ENCODE measurements around the gene SLC39A3. TPM values are rescaled to one million over a fixed set of nuclear protein-coding genes. Genes with fewer than 3 reads are reported as not detected.

SLC39A3 gene
- total RNA-seq, 4 donors from 2014 or later: 21.7 to 52.2 (median 31.4) TPM

DNA sequence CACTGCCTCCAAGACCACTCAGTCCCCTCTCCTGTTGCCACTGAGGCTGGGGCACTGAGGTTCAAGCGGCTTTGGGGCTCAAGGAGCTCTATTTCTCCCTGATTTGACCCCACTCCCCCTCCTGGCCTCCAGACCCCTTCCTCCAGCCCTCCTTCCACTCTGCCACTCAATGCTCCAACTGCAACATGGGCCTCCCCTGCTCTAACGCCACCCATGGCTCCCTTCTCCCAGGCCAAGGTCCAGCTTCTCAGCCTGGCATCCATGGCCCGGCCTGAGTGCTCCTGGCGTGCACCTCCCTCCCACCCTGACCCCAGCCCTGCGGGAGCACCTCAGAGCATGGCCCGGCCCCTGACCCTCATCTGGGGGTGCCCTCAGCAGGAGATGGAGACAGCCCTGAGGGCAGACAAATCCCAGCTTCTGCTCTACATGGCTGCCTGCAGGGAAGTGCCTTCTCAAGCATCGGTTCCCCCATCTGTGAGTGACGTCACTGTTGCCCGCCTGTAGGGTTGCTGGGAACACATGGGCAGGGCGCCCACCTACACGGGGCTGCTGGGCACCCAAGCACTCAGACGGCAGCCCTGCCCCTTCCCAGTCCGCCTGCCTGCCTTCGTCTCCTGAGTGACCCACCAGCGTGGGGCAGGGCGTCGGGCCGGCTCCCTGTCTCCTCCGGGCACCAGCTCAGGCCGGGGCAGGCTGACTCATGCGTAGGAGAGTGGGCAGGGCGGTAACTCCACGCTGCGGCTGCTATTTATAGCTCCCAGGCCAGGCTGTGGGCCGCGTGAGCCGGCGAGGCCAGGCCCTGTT, 17.1 kb downstream of the SLC39A3 start:
- peaks cover 6 to 21% of the 10 kb centered on the region in 2 donors for H3K4me1 ChIP-seq

GRCh38 chr19:2721570-2722540, 18.0 kb downstream of the SLC39A3 start:
- Histone ChIP-seq H3K4me3 (replicated peaks in 1 of 3) (peak overlapping the region in 1 of 3 donors; percentile 12), H3K4me1 (peaks cover 6 to 21% of the 10 kb centered on the region in 2 donors), H3K36me3 (no peaks in the 10 kb centered on the region), H3K27ac (no peak overlapping the region), H3K9me3 (no peaks in the 10 kb centered on the region), H3K27me3 (peaks cover 9% of the 10 kb centered on the region)
- intact Hi-C loops (cut with DNase I): no loop called here
- 18 to 43% methylated on average over 26 to 27 of the region's 39 CpGs for WGBS, 2 donors
- TF ChIP-seq POLR2A (IDR thresholded peaks at IDR 0.05): no peak
- TF ChIP-seq, protein P1, sequence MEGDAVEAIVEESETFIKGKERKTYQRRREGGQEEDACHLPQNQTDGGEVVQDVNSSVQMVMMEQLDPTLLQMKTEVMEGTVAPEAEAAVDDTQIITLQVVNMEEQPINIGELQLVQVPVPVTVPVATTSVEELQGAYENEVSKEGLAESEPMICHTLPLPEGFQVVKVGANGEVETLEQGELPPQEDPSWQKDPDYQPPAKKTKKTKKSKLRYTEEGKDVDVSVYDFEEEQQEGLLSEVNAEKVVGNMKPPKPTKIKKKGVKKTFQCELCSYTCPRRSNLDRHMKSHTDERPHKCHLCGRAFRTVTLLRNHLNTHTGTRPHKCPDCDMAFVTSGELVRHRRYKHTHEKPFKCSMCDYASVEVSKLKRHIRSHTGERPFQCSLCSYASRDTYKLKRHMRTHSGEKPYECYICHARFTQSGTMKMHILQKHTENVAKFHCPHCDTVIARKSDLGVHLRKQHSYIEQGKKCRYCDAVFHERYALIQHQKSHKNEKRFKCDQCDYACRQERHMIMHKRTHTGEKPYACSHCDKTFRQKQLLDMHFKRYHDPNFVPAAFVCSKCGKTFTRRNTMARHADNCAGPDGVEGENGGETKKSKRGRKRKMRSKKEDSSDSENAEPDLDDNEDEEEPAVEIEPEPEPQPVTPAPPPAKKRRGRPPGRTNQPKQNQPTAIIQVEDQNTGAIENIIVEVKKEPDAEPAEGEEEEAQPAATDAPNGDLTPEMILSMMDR (IDR thresholded peaks at IDR 0.05): no peak
- no peak for DNase-seq

More for the DNA sequence above, 17.1 kb downstream of the SLC39A3 start:
- no peak overlapping the region for H3K4me3 ChIP-seq (replicated peaks in 1 of 3)
- intact Hi-C loops (cut with DNase I): no loop called here
- WGBS, 2 donors: 83 to 85% methylated on average over 8 of the region's 28 CpGs
- H3K27ac ChIP-seq: no peak overlapping the region
- peak; percentile 20 to 30 for DNase-seq
- TF ChIP-seq, protein P1 (IDR thresholded peaks at IDR 0.05): no peak
- no peak for TF ChIP-seq POLR2A (IDR thresholded peaks at IDR 0.05)
- no peaks in the 10 kb centered on the region for H3K9me3 ChIP-seq
- no peaks in the 10 kb centered on the region for H3K36me3 ChIP-seq
- H3K27me3 ChIP-seq: peaks cover 9% of the 10 kb centered on the region

- intact Hi-C loops (cut with DNase I): no loop called here
- no peak for DNase-seq
- 3 to 4% methylated on average over 6 to 9 of the region's 100 CpGs for WGBS, 2 donors
- Histone ChIP-seq H3K27me3 (peaks cover 9% of the 10 kb centered on the region), H3K36me3 (no peaks in the 10 kb centered on the region), H3K4me1 (peaks cover 6 to 21% of the 10 kb centered on the region in 2 donors), H3K9me3 (no peaks in the 10 kb centered on the region), H3K4me3 (replicated peaks in 1 of 3) (peak within 1 kb of the TSS in 1 of 3 donors; percentile 12), H3K27ac (no peak within 1 kb of the TSS)
- TF ChIP-seq, protein P1 (IDR thresholded peaks at IDR 0.05): no peak
- TF ChIP-seq POLR2A (IDR thresholded peaks at IDR 0.05): no peak
These were observed 18.8 kb downstream of the SLC39A3 start, which contains the start of gene DIRAS1 for GRCh38 chr19:2720777-2721569. TSS of gene DIRAS1 (minus strand) at chr19:2721372. CDS start at chr19:2717806, 3,566 bp downstream.

DNA sequence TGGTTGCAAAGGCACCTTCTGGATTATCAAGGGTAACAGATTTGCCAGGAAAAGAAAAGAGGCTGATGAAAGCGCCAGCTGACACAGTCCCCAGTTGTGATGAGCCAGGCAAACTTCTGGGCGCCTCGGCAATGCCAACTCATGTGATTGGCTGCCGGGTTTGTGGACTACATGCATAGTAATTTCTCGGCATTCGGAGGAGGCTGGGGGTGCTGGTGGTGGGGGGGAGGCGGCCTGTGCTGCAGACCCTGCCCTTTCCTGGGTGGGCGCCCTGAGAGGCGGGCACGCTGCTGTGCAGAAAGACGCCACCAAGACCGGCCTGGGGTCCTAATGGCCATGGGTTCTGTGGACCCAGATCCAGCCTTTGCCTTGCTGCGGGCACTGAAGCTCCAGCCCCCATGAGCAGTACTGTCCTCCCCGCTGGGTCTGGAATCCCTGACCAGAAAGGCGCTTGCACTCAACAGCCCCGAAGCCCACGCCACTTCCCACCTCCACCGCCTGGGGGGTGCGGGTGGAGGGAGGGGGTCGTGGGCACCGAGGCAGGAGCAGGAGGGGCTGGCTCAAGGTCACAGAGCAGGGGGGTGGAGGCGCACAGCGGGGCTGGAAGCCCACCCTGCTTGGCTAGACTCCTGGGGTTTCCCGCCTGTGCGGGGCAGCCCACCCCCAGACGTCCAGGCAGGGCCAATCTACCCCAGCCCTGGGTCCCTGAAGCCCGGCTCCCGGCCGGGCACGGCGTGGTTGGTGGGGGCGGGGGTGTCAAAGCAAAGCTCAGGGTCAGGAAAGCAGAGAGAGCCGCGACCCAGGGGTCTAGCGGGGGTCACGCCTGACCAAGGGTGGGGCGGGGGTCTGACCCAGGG, 19.7 kb downstream of the SLC39A3 start:
- H3K9me3 ChIP-seq: no peaks in the 10 kb centered on the region
- H3K4me1 ChIP-seq: peaks cover 6 to 21% of the 10 kb centered on the region in 2 donors
- WGBS, 2 donors: 9 to 11% methylated on average over 8 to 12 of the region's 37 CpGs
- TF ChIP-seq, protein P1 (IDR thresholded peaks at IDR 0.05): no peak
- no peak for TF ChIP-seq POLR2A (IDR thresholded peaks at IDR 0.05)
- DNase-seq: no peak
- no peak overlapping the region for H3K27ac ChIP-seq
- intact Hi-C loops (cut with DNase I): no loop called here
- H3K36me3 ChIP-seq: no peaks in the 10 kb centered on the region
- peaks cover 9% of the 10 kb centered on the region for H3K27me3 ChIP-seq
- no peak overlapping the region for H3K4me3 ChIP-seq (replicated peaks in 1 of 3)

Data from thyroid gland (tissue), 4 donors.